HEK293T (cell line): Measurements from ENCODE around the gene TIGAR.

ENCODE experiments used
- ARNT ChIP-seq: fragments of 450-650 bp; IDR thresholded peaks from 2 replicates; pipeline ENCODE4 v1.6.1; 2017; ENCODE audit warnings: mild to moderate bottlenecking
- BHLHE40 ChIP-seq: fragments of 450-650 bp; IDR thresholded peaks from 2 replicates; pipeline ENCODE4 v1.6.1; 2016; ENCODE audit warnings: mild to moderate bottlenecking, moderate library complexity, borderline replicate concordance
- FOXA1 ChIP-seq: fragments of 450-650 bp; IDR thresholded peaks from 2 replicates; pipeline ENCODE4 v1.6.1; 2016; ENCODE audit warnings: mild to moderate bottlenecking
- FOXM1 ChIP-seq: fragments of 450-650 bp; IDR thresholded peaks from 2 replicates; pipeline ENCODE4 v1.6.1; 2017; ENCODE audit warnings: mild to moderate bottlenecking, borderline replicate concordance
- L3MBTL2 ChIP-seq: fragments of 450-650 bp; conservative IDR thresholded peaks from 2 replicates; pipeline ENCODE4 v1.6.1; 2016; ENCODE audit warnings: mild to moderate bottlenecking
- NFRKB ChIP-seq: fragments of 450-650 bp; IDR thresholded peaks from 2 replicates; pipeline ENCODE4 v1.6.1; 2016; ENCODE audit warnings: mild to moderate bottlenecking, moderate library complexity
- SP1 ChIP-seq: fragments of 450-650 bp; IDR thresholded peaks from 2 replicates; pipeline ENCODE4 v1.6.1; 2017
- TARDBP ChIP-seq: fragments of 450-650 bp; IDR thresholded peaks from 2 replicates; pipeline ENCODE4 v1.6.1; 2016
- TF ChIP-seq, protein P1 (sequence below): fragments of 450-650 bp; IDR thresholded peaks from 2 replicates; pipeline ENCODE4 v1.6.1; 2016

DNA sequence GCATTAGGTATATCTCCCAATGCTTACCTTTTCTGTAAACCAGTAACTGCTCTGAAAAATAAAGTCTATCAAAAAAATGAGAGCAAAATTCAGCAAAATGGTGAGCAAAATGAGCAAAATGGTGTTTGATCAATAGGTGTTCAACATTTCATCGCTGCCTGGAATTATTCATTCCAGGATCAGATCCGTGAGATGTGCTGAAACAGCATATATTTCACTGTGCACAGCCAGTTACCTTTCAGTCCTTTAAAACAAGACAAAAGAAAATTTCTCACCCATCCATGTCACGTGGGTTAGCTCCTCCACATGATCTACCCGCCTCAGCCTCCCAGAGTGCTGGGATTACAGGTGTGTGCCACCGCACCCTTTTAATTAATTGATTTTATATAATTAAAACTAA lies 66.6 kb downstream of the TIGAR start:
- TF ChIP-seq FOXA1 (no peak), ARNT (no peak), SP1 (no peak), FOXM1 (no peak), L3MBTL2 (no peak), TARDBP (no peak), BHLHE40 (no peak), NFRKB (no peak)
- TF ChIP-seq, protein P1, sequence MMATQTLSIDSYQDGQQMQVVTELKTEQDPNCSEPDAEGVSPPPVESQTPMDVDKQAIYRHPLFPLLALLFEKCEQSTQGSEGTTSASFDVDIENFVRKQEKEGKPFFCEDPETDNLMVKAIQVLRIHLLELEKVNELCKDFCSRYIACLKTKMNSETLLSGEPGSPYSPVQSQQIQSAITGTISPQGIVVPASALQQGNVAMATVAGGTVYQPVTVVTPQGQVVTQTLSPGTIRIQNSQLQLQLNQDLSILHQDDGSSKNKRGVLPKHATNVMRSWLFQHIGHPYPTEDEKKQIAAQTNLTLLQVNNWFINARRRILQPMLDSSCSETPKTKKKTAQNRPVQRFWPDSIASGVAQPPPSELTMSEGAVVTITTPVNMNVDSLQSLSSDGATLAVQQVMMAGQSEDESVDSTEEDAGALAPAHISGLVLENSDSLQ = no peak
